Heart left ventricle (tissue), 16 donors: Measurements from ENCODE around the gene ANKRD16. TPM values are rescaled to one million over a fixed set of nuclear protein-coding genes. Genes with fewer than 3 reads are reported as not detected.

ENCODE experiments used
- ATAC-seq, 4 donors: fragments of 200-7000 bp; cut with Tn5 transposase; one replicate each; pipeline ENCODE4 v1.9.1; 2020 to 2022; ENCODE audit warnings: moderate library complexity in 4 of 4, mild to moderate bottlenecking in 3 of 4, moderate number of reproducible peaks in 1 of 4
- DNase-seq, 5 donors: peaks; one replicate each; pipeline ENCODE4 v3.0.0-alpha.2; 2020
- H3K27ac ChIP-seq, 12 donors: fragments of 200-600 bp; sonication (generic) in 4 of 12; one replicate each; pipeline versions ENCODE4 v1.5.0 to v1.8.0; 2016 to 2022; ENCODE audit warnings: mild to moderate bottlenecking in 2 of 12
- H3K27me3 ChIP-seq, 9 donors: fragments of 200-600 bp; sonication (generic) in 2 of 9; one replicate each; pipeline versions ENCODE4 v1.5.1 to v1.8.0; 2016 to 2022; ENCODE audit warnings: mild to moderate bottlenecking in 3 of 9
- H3K36me3 ChIP-seq, 9 donors: fragments of 200-600 bp; sonication (generic) in 2 of 9; one replicate each; pipeline versions ENCODE4 v1.5.0 to v1.8.0; 2018 to 2022; ENCODE audit warnings: mild to moderate bottlenecking in 2 of 9
- H3K4me1 ChIP-seq, 12 donors: fragments of 200-600 bp; sonication (generic) in 4 of 12; one replicate each; pipeline versions ENCODE4 v1.5.0 to v1.8.0; 2016 to 2022; ENCODE audit warnings: mild to moderate bottlenecking in 3 of 12
- H3K4me3 ChIP-seq, 12 donors: fragments of 200-600 bp; sonication (generic) in 4 of 12; one replicate each; pipeline versions ENCODE4 v1.5.0 to v1.8.0; 2017 to 2022; ENCODE audit warnings: mild to moderate bottlenecking in 9 of 12, moderate library complexity in 4 of 12
- H3K9me3 ChIP-seq, 12 donors: fragments of 200-600 bp; sonication (generic) in 4 of 12; one replicate each; pipeline versions ENCODE4 v1.5.0 to v1.8.0; 2016 to 2022; ENCODE audit warnings: mild to moderate bottlenecking in 1 of 12
- CTCF ChIP-seq, 12 donors: fragments of 200-600 bp; sonication (generic) in 4 of 12; IDR thresholded peaks; one replicate each; pipeline versions ENCODE4 v1.5.0 to v1.8.0; 2018 to 2022; ENCODE audit warnings: antibody characterized with exemption in 12 of 12, mild to moderate bottlenecking in 5 of 12
- POLR2A ChIP-seq, 2 donors: fragments of 450-650 bp; IDR thresholded peaks; one replicate each; pipeline ENCODE4 v1.6.1; 2017; ENCODE audit warnings: antibody characterized with exemption in 2 of 2, mild to moderate bottlenecking in 2 of 2, moderate library complexity in 2 of 2
- WGBS, 4 donors: extraction: QIAGEN DNeasy Blood & Tissue Kit in 2 of 4; methylation state at CpG; one replicate each; pipeline versions ENCODE4 v1.1.5 to v1.1.7; 2013 to 2018; 5-methylcytosine and 5-hydroxymethylcytosine counted together
- intact Hi-C, 10 donors: fragments of 100-400 bp; cut with DNase I; formaldehyde crosslinking; loops; one replicate each; pipeline versions ENCODE4 v1.11.1 to v1.14.2; 2022
- polyA plus RNA-seq, 2 donors: library from polyadenylated mRNA; stranded (reverse); fragments of 200-250 nt; gene quantifications; one replicate each; pipeline ENCODE4 v1.2.3, GENCODE V29; 2013
- total RNA-seq, 9 donors: library from RNA; depleted of rRNA in 2 of 9; stranded (reverse); fragments of >200 nt in 2 of 9; fragmentation: NEBNext Ultra II Directional in 3 of 9; extraction: Animal tissue kit (Norgen Biotek cat#: 25700) in 3 of 9; gene quantifications; one replicate each; pipeline versions ENCODE4 v1.1.0 to v1.2.4, GENCODE V29; 2016 to 2023
- donor health status: ischemic (EF 13 %, LVEDD 7.1; RV severe dilation, severe dysfunction).
- donor health status: healthy with polysubstance abuse.
- donor health status: DM: no; HTN: yes; CAD: no.
- donor health status: DM: no; HTN: no; CAD: no.
- donor health status: ischemic (EF 25% LVEDD 6.9; RV normal size, moderate dysfunction).
- donor health status: ischemic (EF 25% LVEDD 5.7; RV mildly dilated, moderate dysfunction).
- donor health status: healthy.
- donor health status: DM: yes; HTN: yes; CAD: no.
- donor health status: ischemic (EF 35%, LVEDD 5.7; RV mildly dilated, moderate dysfunction).
- donor health status: nonischemic (EF 11% LVEDD 7.7; RV severe dilation, severe dysfunction).
- donor health status: DM: yes; HTN: yes; CAD: no.
- donor health status: PGD.
- donor health status: ischemic (EF 29% LVEDD 5.4; RV normal size, mild dysfunction).
- donor health status: nonischemic (EF 23%, LVEDD 6.1; RV moderate dilation, normal function).

Gene ANKRD16
- total and polyA plus RNA-seq, 11 donors: 1.7 to 5.0 (median 2.7) TPM

GRCh38 chr10:5927306-5927705, 37.6 kb upstream of the ANKRD16 start:
- Histone ChIP-seq H3K4me3 (no peak overlapping the region), H3K27ac (no peak overlapping the region)

GRCh38 chr10:5924889-5925288, 35.2 kb upstream of the ANKRD16 start:
- DNase-seq: peak in 1 of 5 donors; percentile 41
- ATAC-seq: no peak
- TF ChIP-seq POLR2A (IDR thresholded peaks at IDR 0.05) (no peak), CTCF (IDR thresholded peaks at IDR 0.05) (no peak)
- intact Hi-C loops: no loop called here
- H3K36me3 ChIP-seq: peaks cover 5 to 100% (median 100%) of the 10 kb centered on the region in 9 donors
- H3K27me3 ChIP-seq: no peaks in the 10 kb centered on the region
- H3K4me1 ChIP-seq: no peaks in the 10 kb centered on the region
- 78 to 89% (median 84%) methylated on average over 10 of the region's 10 CpGs for WGBS, 4 donors
- no peak overlapping the region for H3K4me3 ChIP-seq
- H3K9me3 ChIP-seq: no peaks in the 10 kb centered on the region
- H3K27ac ChIP-seq: no peak overlapping the region

More at GRCh38 chr10:5927306-5927705, 37.6 kb upstream of the ANKRD16 start:
- H3K4me1 ChIP-seq: peaks cover 0 to under 1% (median 0%) of the 10 kb centered on the region in 12 donors
- intact Hi-C loops: no loop called here
- DNase-seq: no peak
- H3K36me3 ChIP-seq: peaks cover 3 to 100% (median 98%) of the 10 kb centered on the region in 9 donors
- WGBS, 4 donors: 88 to 92% (median 89%) methylated on average over 8 of the region's 8 CpGs
- no peaks in the 10 kb centered on the region for H3K9me3 ChIP-seq
- TF ChIP-seq POLR2A (IDR thresholded peaks at IDR 0.05) (no peak), CTCF (IDR thresholded peaks at IDR 0.05) (no peak)
- no peaks in the 10 kb centered on the region for H3K27me3 ChIP-seq
- no peak for ATAC-seq

- Histone ChIP-seq H3K27ac (no peak overlapping the region), H3K4me3 (no peak overlapping the region), H3K27me3 (no peaks in the 10 kb centered on the region), H3K9me3 (no peaks in the 10 kb centered on the region), H3K36me3 (peaks cover 10 to 100% (median 100%) of the 10 kb centered on the region in 9 donors), H3K4me1 (no peaks in the 10 kb centered on the region)
- no peak for TF ChIP-seq CTCF (IDR thresholded peaks at IDR 0.05)
- intact Hi-C loops: no loop called here
- WGBS, 4 donors: 84 to 94% (median 90%) methylated on average over 5 of the region's 5 CpGs
- DNase-seq: no peak
- no peak for ATAC-seq
Measured at GRCh38 chr10:5921746-5922145, 32.1 kb upstream of the ANKRD16 start.

GRCh38 chr10:5919568-5919967, 29.9 kb upstream of the ANKRD16 start:
- WGBS, 4 donors: 92 to 97% (median 95%) methylated on average over 7 of the region's 7 CpGs
- Histone ChIP-seq H3K27me3 (no peaks in the 10 kb centered on the region), H3K36me3 (peaks cover 10 to 100% (median 99%) of the 10 kb centered on the region in 9 donors), H3K4me1 (no peaks in the 10 kb centered on the region), H3K9me3 (no peaks in the 10 kb centered on the region), H3K4me3 (no peak overlapping the region), H3K27ac (no peak overlapping the region)
- intact Hi-C loops: no loop called here
- TF ChIP-seq CTCF (IDR thresholded peaks at IDR 0.05) (no peak), POLR2A (IDR thresholded peaks at IDR 0.05) (no peak)
- ATAC-seq (no peak), DNase-seq (no peak)
